Stimulated activated CD8-positive, alpha-beta memory T cell treated with anti-CD3 and anti-CD28 coated beads, Interleukin-7, amount 100 ng/mL, for 4 hours (primary cell): ENCODE results near the gene PROB1.
"Not testable (repeated sequence)": the region's sequence is repeated elsewhere in the genome, so short reads cannot be mapped to it uniquely, and the experiment has no call there.

ENCODE experiments used
- DNase-seq, 2 donors: peaks; one replicate each; pipeline ENCODE4 v3.0.0-alpha.2; 2020; ENCODE audit warnings: low read depth in 2 of 2

The PROB1 gene

DNA sequence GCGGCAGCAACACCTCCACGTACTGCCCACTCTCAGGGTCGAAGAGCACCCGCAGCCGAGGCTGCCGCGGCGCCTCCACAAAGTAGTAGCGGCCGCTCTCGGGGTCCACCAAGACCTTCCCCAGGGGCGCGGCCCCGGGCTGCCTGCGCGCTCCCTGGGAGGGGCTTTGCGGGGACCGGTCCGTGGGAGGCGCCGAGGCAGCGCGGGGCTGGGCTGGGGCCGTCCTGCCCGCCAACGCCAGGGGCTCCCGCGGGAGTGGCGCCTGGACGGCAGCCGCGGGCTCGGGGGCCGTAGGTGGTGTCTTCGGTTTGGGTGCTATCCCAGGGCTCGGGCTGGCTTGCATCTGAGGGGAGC is 2.6 kb downstream of the PROB1 start:
- no peak for DNase-seq

DNA sequence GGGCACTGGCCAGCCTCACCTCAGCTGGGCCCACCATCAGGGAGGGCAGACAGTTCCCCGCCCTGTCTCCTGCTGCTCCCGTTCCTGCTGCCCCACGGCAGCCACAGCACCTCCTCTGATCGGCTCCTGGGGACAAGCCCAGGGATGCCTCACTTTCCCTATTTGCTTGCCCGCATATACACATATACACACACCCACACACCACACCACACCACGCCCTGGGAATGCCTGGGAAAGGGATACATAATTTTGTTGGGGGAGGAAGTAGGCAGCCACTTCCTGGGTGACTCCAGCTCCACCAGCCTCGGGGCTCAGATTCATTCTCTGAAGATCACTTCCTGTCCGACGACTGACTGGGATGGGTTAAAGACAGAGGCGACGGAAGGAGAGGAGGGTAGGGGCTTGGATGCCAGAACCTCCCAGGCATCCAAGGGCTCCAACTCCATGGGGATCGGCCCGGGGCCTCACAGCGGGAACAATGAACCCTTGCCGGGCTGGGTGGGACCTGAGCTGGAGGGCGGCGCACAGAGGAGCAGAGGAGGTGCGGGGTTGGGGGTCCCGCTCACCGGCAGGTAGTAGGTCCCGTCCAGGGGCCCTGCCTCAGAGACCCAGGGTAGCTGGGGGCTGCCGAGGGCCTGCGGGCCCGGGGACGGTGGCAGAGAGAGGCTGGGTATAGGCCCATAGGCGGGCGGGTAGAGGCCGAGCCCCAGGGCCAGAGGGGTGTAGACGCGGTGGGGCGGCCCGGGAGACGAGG is 3.2 kb downstream of the PROB1 start:
- DNase-seq = no peak

DNA sequence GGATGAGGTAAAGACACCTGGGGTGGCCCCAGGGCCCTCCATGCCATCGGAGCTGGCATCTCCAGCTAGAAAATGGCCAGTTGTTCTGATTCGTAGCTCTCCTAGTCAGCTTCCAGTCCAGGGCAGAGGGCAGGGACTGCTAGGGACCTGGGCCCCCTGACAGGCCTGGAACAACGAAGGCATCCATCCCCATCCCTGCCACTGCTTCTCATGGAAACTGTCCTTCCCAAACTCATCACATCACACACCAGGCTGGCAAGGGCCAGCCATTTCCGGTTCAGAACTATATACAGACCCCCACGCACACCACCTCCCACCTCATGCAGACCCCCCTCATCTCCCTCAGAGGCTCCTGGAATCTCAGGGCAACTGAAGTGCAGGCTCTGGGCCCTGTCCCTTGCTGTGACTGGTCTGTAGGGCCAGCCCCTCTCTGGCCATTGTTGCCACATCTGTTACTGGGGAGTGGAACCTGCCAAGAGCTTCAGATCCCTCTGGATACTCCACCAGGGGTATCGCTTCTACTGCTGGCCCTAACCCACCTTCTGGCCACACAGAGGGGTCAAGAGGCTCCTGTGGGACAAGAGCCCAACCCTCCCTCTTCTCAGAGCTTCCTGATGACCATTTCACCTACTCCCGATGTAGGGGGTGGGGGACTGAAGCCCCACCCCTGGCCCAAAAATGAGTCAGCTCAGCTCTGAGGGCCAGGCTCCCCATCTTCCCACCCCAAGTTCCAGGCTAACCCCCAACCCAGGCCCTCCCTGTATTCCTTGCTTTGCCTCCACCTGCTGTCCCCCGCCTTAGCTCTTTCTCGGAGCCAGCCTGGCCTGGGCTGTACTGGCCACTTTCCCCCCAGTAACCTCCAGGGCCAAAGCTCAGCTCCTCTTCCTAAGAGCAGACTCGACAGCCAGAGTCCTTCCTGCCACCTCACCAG is 4.0 kb downstream of the PROB1 start:
- no peak for DNase-seq

DNA sequence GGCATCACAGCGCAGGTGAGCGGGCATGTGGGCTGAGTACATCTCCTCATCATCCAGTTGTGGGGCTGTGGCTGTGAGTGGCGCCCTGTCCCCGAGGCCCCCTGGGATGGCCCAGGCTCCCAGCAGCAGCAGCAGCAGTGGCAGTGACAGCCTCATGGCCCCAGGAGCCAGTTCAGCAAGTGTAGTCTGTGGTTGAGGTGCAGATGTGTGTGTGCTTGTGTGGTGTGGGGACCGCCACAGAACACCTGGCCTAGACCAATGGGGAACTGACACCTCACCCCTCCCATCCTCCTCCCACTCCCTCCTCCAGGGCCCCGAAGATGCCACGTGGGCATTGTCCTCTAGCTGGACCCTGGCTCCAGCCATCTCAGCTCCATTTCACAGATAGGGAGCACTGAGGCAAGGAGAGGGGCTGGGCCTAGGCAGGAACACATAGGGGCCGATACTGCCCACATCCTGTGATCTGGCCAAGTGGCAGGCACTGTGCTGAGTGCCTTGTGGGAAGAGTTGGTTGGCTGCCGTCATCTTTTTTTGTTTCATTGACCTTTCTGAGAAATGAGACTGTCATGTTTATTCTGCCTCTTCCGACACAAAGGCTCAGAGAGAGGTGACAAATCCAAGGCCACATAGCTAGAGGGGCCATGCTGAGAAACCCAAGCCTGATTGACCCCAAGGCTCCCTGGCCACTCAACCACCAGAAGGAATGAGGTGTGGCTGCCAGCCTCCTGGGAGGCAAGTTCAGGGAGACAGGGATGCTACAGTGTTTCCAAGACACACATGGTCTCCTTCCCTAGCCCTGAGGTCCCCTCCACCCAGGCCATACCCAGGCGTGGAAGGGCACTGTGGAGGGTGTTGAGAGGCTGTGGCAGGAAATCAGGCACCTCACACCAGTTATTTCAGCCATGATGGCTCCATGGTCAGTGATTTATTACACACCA is 4.9 kb downstream of the PROB1 start, which contains the start of gene MZB1:
Gene MZB1 (minus strand): TSS at position 213 of the 938 bp plus-strand sequence. CDS start 57 bp downstream, at position 156.
- DNase-seq = peak; percentile 50 to 66

DNA sequence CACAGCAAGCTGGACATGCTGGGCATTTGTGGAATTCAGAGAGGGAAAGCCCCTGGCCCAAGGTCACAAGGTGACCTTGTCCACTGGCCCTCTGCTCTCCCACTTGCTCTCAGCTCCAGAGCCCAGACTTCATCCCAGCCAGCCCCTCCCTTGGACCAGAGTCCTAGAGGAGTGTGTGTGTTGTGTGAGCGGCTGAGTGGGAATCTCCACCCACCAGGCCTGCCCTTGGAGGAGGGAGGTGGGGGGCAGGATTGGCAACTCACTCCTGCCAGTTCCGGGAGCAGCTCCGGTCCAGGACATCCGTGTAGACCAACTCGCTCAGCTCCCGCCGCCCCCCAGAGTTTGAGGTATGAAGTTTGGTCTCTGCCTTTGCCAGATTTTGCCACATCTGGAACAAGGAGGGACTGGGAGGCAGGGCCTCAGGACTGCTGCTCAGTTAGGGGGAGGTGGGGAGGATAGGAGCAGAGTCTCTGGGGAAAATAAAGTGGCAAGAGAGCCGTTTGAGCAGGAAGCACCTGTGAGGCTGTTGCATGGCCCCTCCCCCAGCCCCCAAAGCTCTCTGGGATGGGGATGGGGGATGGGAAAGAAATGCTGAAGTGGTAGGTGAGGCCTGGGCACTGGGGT is 6.6 kb downstream of the PROB1 start:
- no peak for DNase-seq

DNA sequence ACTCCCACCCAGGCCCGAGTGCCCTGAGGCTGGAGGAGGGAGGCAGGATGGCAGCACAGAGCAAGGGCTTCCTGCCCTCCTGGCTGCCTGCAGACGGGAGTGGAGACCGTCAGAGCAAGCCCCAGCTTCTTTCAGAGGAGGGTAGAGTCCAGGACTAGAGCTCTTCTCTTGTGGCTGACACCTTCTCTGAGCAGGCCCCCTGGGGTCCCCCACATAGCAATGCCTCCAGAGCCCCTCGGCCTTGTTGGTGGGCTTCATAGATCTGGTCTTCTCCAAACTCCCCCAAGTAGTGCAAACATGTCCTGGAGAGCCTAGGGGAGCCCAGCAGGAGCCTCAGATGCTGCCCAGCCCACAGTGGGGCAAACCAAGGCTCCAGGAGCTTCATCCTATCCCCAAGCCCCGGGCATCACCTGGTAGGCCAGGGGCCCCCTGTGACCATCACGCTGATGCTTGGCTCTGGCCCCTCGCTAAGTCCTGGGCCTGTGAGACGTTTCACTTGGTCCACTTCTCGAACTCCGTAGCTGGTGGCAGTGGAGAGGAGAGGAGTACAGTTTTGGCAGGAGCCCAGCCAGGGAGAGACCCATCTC is 7.2 kb downstream of the PROB1 start:
- no peak for DNase-seq

DNA sequence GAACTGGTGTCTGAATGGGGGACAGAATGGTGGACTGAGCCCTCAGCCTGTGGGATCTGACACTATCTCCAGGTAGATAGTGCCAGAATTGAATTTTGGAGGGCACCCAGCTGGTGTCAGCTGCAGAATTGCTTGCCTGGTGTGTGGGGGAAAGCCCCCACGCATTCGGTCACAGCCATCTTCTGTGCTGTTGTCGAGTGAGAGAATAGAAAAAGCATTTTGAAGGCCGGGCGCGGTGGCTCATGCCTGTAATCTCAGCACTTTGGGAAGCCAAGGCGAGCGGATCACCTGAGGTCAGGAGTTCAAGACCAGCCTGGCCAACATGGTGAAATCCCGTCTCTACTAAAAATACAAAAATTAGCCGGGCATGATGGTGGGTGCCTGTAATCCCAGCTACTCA is 7.9 kb downstream of the PROB1 start:
- not testable (repeated sequence) for DNase-seq

DNA sequence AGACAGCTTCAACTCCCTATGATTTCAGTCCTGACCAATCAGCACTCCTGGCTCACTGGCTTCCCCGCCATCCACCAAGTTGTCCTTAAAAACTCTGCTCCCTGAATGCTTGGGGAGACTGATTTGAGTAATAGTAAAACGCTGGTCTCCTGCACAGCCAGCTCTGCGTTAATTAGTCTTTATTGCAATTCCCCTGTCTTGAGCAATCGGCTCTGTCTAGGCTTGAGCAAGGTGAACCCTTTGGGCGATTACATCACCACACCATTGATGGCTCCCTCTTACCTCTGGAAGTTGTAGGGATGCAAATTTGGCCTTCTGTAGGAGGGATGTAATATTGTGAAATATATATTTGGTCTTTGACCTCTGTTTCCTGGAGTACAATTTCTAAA is 8.9 kb downstream of the PROB1 start:
- no peak for DNase-seq

DNA sequence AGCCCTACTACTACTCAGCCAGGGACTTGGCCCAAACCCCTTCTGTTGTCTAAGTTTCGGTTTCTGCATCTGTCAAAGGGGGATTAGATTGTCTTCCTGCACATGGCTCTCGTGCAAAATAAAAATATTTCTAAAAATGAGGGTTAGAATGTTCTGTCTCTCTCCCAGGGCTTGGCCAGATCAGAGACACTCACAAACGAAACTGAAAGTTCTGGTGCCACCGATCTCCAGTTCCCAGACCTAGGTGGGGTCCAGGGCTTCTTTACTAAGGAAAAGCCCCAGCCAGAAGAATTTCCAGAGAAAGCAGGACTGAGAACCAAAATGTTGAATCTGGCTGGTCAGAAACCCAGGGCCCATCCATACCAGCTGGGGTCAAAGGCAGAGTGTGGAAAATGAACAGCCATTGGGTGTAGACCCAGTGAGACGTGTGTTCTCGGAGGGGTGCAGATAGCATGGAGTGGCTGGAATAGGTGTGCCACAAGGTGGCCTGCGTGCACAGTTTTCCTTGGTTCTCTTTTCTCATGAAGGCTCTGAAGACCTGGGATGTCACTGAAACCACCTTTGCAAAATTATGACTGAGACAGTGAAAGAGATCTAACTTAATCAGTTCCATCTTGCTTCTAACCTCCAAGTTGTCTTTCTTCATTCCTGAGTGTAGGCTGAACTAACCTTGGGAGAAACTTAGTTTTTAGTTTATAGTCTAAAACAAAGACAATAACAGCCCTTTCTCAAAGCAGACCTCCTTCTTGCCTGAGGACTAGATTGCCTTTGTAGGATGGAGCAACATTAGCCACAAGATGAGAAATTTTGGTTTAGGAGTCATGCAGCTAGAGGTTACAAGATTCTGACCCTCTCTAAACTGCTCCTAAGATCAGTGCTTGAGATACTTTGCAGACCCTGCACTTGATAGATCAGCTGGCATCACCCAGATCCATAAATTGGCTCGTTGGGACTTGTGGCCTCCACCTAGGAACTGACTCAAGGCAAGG is 9.5 kb downstream of the PROB1 start:
- no peak for DNase-seq

DNA sequence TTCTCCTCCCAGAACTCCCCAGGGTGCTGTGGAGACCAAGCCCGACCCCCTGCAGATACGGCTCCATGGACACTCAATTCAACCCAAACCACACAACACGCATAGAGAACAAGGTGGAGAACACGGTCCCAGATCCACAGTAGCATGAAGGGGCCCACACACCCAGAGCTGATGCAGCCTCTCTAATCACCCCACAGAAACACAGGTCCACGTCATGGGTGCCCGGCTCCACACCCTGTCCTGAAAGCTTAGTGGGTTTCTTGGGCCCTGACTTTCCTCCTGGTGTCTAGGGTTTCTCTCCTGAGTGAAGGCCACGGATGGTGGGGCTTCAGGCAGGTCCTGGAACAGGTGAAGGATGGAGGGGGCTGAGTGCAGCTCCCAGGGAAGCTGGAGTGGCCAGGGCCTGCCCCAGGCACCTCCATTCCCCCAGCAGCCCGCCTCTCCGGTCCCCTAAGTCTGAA is 10.3 kb downstream of the PROB1 start:
- DNase-seq = no peak

DNA sequence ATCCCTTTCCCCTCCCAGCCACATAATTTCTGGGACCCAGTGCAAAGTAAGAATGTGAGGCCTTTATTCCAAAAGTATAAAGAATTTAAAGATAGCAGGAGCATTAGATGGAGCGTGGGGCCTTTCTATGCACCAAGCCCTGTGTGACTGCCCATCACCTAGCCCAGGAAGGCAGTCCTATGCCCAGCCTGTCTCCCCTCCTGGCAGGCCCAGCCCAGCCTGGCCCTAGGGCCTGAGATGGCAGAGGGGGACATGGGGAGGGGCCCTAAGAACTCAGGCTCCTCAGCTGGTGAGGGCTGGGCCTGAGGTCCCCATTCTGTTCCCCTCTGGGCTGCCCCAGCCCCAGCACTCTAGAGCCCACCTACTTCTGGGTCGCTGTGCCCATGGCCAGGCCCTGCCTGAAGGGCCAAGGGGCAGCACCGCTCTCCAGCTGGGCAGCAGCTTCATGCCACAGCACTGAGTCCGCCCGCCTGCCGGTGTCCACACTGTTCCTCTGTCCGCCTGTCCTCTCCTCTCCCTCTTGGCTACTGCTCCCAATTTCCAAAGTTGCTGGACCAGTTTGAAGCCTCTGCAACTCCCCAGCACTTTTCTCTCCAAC is 10.8 kb downstream of the PROB1 start:
- DNase-seq = no peak

DNA sequence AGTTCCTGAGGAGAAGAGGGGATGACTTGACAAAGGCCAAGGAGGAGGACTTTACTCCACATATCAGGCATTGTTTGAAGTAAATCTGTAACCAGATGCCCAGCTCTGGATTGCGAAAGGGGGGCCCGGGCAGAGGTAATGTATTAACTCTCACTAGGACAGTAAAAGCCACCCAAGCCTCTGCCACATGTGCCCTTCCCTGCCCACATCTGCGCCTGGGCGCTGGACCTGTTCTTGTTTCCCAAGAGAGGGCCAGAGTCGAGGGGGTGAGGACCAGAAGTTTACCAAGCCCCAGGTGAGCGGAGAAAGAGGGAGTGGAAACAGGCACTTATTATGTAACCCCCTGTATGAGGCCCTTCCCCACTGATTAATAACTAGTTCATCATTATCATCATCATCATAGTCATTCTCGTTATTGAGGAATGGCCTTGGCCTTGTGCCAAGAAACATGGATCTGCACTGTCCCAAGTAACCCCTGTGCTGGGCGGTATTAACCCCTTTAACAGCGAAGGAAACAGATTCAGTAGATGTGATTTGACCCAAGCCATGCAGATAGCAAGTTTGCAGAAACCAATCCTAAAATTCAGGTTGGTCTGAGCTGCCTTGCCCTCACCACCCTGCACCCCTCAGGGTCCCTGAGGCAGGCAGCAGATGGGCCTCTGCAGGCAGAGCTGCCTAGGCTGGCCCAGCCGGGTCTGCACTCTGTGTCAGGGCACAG is 11.5 kb downstream of the PROB1 start, which contains the start of gene SLC23A1:
Gene SLC23A1 (minus strand): TSS at position 23 of the 718 bp plus-strand sequence. CDS start 44 bp downstream, outside the sequence.
- no peak for DNase-seq

DNA sequence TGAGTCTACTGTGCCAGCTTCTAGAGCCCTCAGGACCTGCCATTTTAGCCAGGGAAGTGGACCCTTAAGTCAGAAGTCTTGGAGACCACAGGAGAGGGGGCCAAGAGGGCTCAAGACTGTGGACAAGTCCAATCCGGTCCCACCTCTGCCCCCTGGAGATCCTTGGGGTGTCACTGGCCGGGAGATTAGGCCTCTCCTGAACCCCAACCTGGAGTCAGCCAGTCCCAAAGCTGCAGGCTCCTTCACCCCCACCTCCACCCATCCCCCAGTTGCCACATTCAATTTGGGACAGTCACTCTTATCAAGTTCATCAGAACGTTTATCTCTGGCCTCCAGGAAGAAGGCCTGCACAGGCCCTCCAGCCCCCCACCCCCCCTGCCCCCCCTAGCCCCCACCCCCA is 12.1 kb downstream of the PROB1 start:
- no peak for DNase-seq

DNA sequence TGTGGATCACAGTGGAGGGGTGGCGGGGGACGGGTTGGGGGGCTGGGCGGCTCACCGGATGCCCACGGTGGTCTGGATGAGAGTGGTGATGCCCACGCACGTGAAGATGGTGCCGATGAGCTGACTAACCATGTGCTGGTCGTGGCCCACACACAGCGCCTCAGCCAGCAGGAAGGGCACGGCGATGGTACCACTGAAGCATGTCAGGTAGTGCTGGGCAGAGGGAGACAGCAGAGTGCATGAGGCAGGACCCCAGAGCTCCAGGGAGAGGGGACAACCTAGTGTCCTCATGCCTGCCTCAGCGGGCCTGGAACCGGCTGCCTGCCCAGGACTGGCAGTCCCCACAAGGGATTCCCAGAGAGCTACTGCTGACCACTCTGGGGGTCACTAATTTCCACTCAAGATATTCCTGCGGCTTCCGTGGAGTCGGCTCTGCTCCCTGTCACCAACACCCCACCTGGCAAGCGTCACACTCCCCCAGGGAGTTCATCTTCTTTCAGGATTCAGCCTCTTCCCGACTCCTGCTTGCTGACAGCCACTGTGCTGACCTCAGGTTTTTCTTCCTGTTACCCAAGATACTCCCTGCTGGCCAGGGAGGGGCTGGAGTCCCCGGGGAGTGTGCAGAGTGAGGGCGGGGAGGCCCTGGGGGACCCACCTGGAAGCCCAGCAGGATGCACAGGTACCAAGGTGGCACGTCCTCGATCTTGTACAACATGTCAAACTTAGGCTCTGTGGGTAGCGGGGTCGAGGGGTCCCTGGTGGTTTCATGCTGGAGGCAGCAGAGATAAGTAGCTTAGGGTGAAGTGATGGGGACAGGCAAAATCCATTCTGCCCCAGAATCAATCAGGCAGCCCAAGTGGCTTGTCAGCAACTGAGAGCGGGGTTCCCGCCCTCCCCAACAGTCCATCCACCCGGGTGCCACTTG is 12.8 kb downstream of the PROB1 start:
- no peak for DNase-seq

DNA sequence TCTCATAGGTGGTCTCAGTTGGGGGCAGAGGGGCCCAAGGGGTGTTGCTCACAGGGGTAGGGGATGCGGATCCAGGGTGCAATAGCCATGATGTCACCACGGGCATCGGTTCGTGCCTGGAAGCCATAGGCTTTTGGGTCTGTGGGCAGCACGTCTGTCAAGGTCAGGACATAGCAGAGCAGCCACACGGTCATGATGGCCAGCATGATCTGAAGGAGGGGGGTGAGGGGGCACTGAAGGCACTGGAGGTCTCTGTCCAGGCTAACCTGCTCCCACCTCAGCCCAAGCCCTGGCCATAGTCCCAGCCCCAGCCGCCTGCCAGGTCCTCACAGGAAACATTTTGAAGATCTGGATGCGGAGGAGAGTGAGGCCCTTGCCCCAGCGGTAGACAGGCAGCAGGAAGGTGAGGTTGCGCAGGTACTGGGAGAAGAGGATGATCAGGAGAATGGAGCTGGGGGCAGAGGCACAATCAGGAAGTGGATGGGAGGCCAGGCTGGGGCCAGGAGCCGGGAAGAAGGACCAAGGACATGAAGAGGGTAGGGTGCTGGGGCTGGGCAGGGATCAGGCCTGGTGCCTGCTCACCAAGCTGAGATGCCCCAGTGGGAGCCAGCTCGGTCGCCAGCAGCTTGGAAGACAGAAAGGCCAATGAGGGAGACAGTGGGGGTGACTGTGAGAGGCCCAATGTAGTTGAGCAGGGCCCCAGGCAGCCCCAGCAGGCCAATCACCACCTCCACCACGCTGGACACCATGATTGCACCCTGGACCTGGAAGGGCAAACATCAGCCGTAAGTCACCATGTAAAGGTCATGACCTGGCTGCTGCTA is 15.1 kb downstream of the PROB1 start:
- DNase-seq = no peak

DNA sequence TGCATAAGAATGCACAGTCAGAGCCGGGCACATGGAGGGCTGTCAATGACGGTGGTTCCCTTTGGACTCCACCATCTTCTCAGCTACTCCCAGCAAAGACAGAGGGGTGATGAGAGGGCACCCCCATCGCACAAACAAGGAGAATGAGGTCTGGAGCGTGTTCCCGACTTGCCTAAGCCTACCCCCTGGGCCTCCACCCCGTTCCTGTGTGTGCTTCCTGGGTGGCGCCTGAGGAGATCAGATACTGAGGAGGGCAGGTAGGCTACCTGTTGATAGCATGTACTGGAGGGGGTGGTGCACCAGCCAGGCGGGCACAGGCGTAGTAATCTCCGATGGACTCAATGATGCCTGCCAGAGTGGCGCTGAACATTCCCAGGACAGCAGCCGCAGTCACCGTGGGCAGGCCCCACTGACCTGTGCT is 16.0 kb downstream of the PROB1 start:
- no peak for DNase-seq
